GM19452 (cell line): ENCODE measurements around the gene PRR30.
"Not testable (repeated sequence)": the region's sequence is repeated elsewhere in the genome, so short reads cannot be mapped to it uniquely, and the experiment has no call there.

ENCODE experiments used
- ATAC-seq: cut with Tn5 transposase; IDR thresholded peaks from one replicate; pipeline ENCODE4 v1.9.1; 2021; ENCODE audit not compliant: unreplicated experiment

The PRR30 gene

GRCh38 chr2:27139310-27139709, at the start of gene PRR30:
TSS of gene PRR30 (minus strand) at chr2:27139410. CDS start at chr2:27138329, 1,081 bp downstream.
- ATAC-seq, result no peak

- no peak for ATAC-seq
Observed at GRCh38 chr2:27186613-27187345, 47.6 kb upstream of the PRR30 start.

- no peak for ATAC-seq
Observed at GRCh38 chr2:27185331-27186026, 46.3 kb upstream of the PRR30 start.

GRCh38 chr2:27184115-27184514, 44.9 kb upstream of the PRR30 start:
- ATAC-seq, result no peak

GRCh38 chr2:27182346-27182745, 43.1 kb upstream of the PRR30 start:
- no peak for ATAC-seq

GRCh38 chr2:27179344-27180000, 40.3 kb upstream of the PRR30 start:
- no peak for ATAC-seq

GRCh38 chr2:27178469-27178868, 39.3 kb upstream of the PRR30 start:
- ATAC-seq, result no peak

- no peak for ATAC-seq
Observed at GRCh38 chr2:27177441-27178351, 38.5 kb upstream of the PRR30 start.

GRCh38 chr2:27175781-27176180, 36.6 kb upstream of the PRR30 start:
- ATAC-seq, result not testable (repeated sequence)

GRCh38 chr2:27175330-27175729, 36.1 kb upstream of the PRR30 start:
- no peak for ATAC-seq

- no peak for ATAC-seq
Observed at GRCh38 chr2:27174638-27175037, 35.4 kb upstream of the PRR30 start.

GRCh38 chr2:27171351-27171848, 32.2 kb upstream of the PRR30 start:
- ATAC-seq, result no peak

- ATAC-seq, result no peak
Observed at GRCh38 chr2:27170581-27171337, 31.5 kb upstream of the PRR30 start.

GRCh38 chr2:27164960-27165763, 26.0 kb upstream of the PRR30 start:
- no peak for ATAC-seq

- no peak for ATAC-seq
Observed at GRCh38 chr2:27162151-27163121, 23.2 kb upstream of the PRR30 start.

- no peak for ATAC-seq
Observed at GRCh38 chr2:27160191-27160590, 21.0 kb upstream of the PRR30 start.

- no peak for ATAC-seq
Observed at GRCh38 chr2:27159271-27159670, 20.1 kb upstream of the PRR30 start.

GRCh38 chr2:27158468-27158867, 19.3 kb upstream of the PRR30 start:
- no peak for ATAC-seq
